HFF-Myc (cell line): ENCODE measurements around the gene WWOX.

Experiments used
- DNase-seq: peaks from one replicate; pipeline ENCODE4 v3.0.0-alpha.2; 2011; ENCODE audit warnings: low read depth; ENCODE audit errors: extremely low read depth
- H3K4me3 ChIP-seq: replicated peaks from 2 replicates; pipeline ENCODE4 v1.5.1; 2011; ENCODE audit warnings: low read depth, mild to moderate bottlenecking, control low read depth, low read length
- TF ChIP-seq, protein P1 (sequence below): IDR thresholded peaks from 2 replicates; pipeline ENCODE4 v1.5.1; 2012; ENCODE audit warnings: mild to moderate bottlenecking, low read depth, low read length, control low read depth; ENCODE audit errors: missing control alignments

Gene WWOX

DNA sequence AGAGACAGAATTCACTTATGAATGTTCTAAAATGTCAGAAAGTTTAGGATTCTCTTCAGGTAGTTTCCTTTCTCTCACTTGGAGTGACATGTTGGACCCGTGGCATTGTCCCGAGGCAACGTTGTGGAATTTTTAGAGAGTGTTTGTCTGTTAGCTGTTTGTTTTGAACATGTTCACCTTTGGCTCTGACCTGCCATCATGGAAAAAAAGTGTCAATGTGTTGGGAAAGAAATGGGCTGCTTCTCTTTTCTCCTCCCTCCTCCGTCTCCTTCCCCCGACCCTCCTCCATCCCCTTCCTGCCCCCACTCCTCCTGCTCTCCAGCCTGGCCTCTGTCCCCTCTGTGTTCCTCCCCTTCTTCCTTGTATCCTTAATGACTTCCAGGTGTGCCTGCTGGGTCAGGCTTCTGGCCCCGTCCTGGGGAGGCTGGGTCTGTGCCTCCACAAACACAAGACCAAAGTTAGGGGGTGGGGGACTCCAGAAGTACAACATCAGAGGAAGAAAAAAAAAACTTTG, 1038.0 kb downstream of the WWOX start:
- no peak for DNase-seq
- no peak overlapping the region for H3K4me3 ChIP-seq
- TF ChIP-seq, protein P1, sequence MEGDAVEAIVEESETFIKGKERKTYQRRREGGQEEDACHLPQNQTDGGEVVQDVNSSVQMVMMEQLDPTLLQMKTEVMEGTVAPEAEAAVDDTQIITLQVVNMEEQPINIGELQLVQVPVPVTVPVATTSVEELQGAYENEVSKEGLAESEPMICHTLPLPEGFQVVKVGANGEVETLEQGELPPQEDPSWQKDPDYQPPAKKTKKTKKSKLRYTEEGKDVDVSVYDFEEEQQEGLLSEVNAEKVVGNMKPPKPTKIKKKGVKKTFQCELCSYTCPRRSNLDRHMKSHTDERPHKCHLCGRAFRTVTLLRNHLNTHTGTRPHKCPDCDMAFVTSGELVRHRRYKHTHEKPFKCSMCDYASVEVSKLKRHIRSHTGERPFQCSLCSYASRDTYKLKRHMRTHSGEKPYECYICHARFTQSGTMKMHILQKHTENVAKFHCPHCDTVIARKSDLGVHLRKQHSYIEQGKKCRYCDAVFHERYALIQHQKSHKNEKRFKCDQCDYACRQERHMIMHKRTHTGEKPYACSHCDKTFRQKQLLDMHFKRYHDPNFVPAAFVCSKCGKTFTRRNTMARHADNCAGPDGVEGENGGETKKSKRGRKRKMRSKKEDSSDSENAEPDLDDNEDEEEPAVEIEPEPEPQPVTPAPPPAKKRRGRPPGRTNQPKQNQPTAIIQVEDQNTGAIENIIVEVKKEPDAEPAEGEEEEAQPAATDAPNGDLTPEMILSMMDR, result no peak

DNA sequence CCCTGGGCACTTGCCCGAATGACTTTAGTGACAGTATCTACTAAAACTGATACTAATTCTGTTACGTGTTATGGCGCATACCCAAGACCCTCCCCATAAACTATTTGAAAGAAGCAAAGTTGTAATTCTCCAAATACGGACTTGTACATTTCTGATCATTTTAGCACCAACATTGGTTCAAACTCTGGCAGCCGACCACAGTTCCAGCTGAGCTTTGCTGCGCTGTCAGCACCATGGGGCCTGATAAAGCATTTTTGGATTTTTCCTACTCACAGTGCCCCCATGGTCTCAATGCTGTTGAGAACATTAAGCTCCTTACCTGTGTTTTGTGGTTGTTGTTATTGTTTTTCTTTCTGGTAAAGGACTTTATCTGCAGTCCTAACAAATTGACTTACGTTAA, 1040.3 kb downstream of the WWOX start:
- H3K4me3 ChIP-seq, result no peak overlapping the region
- TF ChIP-seq, protein P1, result no peak
- no peak for DNase-seq

DNA sequence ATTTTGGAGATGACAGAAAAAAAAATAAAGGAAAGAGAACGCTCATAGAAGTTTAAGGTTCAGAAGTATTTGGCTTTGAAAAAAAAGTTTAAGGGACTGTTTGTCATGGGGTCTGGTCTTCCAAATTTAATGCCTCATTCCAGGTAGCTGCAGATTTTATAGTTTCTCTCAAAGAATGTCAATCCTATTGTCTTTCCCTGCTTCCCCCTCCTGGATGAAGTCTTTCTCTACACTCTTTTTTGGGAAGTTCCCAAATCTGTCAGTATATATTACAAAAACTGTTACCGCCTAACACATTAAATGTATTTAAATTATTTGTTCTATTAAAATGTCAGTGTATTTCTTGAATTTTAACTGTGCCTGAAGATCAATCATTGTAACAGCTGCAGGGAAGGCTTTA, 1043.6 kb downstream of the WWOX start:
- DNase-seq, result no peak
- H3K4me3 ChIP-seq, result no peak overlapping the region
- TF ChIP-seq, protein P1, result no peak

DNA sequence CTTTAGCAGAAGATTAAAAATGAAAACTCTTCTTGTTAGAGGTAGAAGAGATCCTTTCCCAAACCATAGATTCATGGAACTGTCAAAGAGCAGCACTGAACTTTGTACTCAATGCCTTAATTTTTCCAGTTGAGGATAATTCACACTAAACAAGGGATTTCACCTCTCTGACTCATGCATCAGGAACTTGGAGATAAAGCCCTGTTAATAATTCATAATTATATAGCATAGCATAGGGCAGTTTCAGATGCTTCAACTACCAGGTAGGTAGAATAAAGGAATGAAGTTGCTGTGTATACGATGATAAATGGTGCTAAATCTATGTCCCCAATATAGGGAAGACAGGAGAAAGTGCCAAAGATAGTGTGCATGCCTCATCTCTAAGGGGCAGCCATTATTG, 1050.7 kb downstream of the WWOX start:
- no peak overlapping the region for H3K4me3 ChIP-seq
- TF ChIP-seq, protein P1, result no peak
- no peak for DNase-seq

DNA sequence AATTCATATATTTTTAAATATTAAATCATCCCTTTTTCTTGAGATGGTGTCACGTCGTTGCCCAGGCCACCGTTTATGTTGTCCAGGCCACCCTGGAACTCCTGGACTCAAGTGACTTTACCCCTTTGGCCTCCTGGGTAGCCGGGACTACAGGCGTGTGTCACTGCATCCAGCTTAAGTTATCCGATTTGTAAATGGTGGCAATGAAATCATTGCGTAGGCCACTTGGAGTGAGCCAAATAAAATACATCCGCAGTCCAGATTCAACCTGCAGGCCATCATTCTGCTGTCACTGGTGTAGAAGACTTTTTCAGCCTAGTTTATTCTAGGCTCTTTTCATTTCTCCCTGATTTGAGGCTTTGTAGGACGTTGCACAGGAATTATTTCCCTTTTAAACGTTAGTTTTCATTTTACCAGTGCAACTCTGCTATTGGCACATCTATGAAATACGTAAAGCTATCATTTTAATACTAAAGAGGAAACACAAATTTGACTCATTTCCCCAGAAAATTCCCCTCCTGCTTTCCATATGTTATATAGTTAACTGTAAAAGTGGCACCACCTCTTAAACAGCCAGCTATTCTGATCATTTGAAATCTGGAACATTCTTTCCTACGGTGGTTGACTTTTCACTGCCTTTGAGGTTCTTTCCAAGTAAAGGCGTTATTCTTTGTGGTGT, 1051.3 kb downstream of the WWOX start:
- no peak for DNase-seq
- TF ChIP-seq, protein P1, result no peak
- H3K4me3 ChIP-seq, result no peak overlapping the region

DNA sequence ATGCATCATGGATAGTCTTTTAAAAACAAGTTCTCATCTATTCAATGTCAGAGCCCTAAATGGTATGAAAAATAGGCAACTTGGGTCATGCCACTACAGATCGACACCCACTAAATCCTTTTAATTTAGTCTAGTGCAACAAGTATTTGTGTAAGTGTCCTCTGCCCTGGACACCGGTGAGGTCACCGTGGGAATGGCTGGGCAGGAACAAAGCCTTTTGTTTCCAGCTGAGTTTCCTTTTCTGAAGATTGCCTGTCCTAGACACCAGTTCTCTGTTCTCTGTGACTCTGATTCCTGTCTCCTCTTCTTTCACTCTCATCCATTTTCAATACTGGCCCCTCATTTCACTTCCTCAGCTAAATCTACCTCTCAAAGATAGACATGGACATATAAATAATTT, 1054.6 kb downstream of the WWOX start:
- no peak overlapping the region for H3K4me3 ChIP-seq
- TF ChIP-seq, protein P1, result no peak
- DNase-seq, result no peak

DNA sequence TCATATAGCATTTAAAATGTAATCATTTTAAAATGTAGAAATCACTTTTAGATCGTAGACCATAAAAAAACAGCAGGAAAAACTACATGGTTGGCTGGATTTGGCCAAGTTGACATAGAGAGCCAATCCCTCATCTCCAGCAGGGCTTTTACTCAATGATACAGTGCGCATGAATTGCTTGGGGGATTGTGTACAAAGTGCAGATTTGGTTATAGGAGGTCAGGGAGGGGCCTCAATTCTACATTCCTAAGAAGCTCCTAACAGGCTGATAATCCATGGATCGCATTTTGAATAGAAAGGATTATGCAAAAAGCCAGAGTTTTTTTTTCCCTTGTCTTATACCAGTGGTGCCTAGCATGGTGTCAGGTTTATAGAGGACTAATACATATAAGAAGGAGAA, 1056.0 kb downstream of the WWOX start:
- no peak for DNase-seq
- TF ChIP-seq, protein P1, result no peak
- no peak overlapping the region for H3K4me3 ChIP-seq
